RWPE1 (cell line): ENCODE data around the gene PMPCA.

Experiments used
- CTCF ChIA-PET: fragments of 350-600 bp; sonication (Branson Sonifier 250); formaldehyde crosslinking; extraction: SDS; loops from one replicate; lab custom pipeline; 2021; lab: Yijun Ruan, JAX
- POLR2A ChIA-PET: fragments of 400-600 bp; formaldehyde crosslinking; extraction: SDS; loops from one replicate; lab custom pipeline; 2020; ENCODE audit warnings: antibody characterized with exemption; ENCODE audit not compliant: low non-redundant PET; lab: Yijun Ruan, JAX
- DNase-seq: peaks from one replicate; pipeline ENCODE4 v3.0.0; 2012; ENCODE audit warnings: low spot score
- H3K27ac ChIP-seq: fragments of 450-650 bp; 2 replicates; pipeline ENCODE4 v1.5.1; 2017
- TF ChIP-seq, protein P1 (sequence below): fragments of 450-650 bp; conservative IDR thresholded peaks from 2 replicates; pipeline ENCODE4 v1.5.1; 2017; ENCODE audit warnings: low read depth, mild to moderate bottlenecking

Gene PMPCA

DNA sequence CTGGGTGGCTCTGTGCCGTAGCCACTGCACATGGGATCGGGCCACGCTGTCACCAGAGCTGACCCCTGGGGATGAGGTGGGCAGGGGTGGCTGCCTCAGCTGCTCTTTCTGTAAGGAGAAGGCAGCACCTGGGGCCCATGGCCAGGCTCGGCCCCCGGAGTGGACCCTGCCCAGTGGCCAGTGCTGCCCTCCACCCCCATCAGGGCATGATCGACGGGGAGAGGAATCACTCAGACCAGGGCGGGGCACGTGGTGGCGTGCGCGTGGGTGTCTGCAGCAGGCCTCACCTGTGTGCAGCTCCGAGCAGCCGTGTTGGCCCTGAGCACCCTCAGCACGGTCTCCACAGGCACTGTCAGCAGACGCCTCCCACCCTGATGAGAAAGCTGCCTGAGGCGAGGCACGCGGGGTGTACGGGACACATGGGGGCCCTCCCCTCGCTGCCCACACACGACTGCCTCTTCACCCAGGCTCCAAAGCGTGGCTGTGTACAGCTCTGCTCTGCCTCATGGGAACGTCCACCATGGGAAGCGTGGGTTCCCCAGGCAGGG lies 28.4 kb upstream of the PMPCA start:
- ChIA-PET POLR2A (interaction anchor here (0.8 kb wide), 1 partner anchor 12 kb away, joined by 3 read pairs; no protein-coding TSS in a partner anchor), CTCF (interaction anchor here (0.5 to 1.4 kb wide), 3 partner anchors 21 to 212 kb away, joined by 3 to 4 read pairs (median 3); no protein-coding TSS in a partner anchor)
- TF ChIP-seq, protein P1, sequence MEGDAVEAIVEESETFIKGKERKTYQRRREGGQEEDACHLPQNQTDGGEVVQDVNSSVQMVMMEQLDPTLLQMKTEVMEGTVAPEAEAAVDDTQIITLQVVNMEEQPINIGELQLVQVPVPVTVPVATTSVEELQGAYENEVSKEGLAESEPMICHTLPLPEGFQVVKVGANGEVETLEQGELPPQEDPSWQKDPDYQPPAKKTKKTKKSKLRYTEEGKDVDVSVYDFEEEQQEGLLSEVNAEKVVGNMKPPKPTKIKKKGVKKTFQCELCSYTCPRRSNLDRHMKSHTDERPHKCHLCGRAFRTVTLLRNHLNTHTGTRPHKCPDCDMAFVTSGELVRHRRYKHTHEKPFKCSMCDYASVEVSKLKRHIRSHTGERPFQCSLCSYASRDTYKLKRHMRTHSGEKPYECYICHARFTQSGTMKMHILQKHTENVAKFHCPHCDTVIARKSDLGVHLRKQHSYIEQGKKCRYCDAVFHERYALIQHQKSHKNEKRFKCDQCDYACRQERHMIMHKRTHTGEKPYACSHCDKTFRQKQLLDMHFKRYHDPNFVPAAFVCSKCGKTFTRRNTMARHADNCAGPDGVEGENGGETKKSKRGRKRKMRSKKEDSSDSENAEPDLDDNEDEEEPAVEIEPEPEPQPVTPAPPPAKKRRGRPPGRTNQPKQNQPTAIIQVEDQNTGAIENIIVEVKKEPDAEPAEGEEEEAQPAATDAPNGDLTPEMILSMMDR, result no peak
- DNase-seq, result no peak
- peak overlapping the region; percentile 21; the same call in 1 of the 2 replicates for H3K27ac ChIP-seq

GRCh38 chr9:136383436-136383835 lies 27.0 kb upstream of the PMPCA start:
- CTCF ChIA-PET, result interaction anchor here (0.6 to 1.5 kb wide), 2 partner anchors 18 to 1243 kb away, joined by 3 to 4 read pairs; no protein-coding TSS in a partner anchor
- POLR2A ChIA-PET, result no interaction called here
- no peak overlapping the region for H3K27ac ChIP-seq
- DNase-seq, result no peak
- TF ChIP-seq, protein P1, result no peak

DNA sequence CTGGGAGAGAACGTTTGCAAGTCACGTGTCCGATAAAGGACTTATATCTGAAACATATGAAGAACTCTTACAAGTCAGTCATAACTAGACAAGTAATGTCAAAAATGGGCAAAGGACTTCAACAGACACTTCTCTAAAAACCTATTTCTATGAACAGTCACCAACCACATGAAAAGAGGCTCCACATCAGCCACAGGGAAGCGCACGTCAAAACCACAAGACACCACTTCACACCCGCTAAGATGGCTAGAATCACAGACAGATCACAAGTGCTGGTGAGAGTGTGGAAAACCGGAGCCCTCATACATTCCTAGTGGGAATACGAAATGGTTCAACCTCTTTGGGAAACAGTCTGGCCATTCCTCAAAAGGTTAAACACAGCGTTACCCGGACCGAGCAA lies 25.4 kb upstream of the PMPCA start:
- ChIA-PET POLR2A (no interaction called here), CTCF (interaction anchor here (0.6 to 0.9 kb wide), 2 partner anchors 21 to 221 kb away, joined by 3 to 5 read pairs; no protein-coding TSS in a partner anchor)
- no peak for DNase-seq
- H3K27ac ChIP-seq, result no peak overlapping the region
- TF ChIP-seq, protein P1, result no peak

DNA sequence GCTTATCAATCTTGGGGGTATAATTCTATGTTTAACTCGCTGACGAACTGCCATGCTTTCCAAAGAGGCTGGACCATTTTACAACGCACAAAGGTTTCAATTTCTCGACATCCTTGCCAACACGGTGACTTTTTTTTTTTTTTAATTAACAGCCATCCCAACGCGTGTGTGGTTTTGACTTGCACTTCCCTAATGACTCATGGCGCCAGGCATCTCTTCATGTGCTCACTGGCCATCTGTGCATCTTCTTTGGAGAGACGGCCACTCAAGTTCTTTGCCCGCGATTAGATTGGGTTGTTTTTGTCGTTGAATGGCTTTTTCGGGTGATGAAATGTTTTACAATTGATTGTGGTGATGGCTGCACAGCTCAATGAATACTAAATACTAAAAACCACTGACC lies 24.4 kb upstream of the PMPCA start:
- POLR2A ChIA-PET, result no interaction called here
- no peak overlapping the region for H3K27ac ChIP-seq
- no peak for DNase-seq
- TF ChIP-seq, protein P1, result no peak
- CTCF ChIA-PET, result interaction anchor here (0.6 to 0.7 kb wide), 3 partner anchors 57 to 220 kb away, joined by 3 to 4 read pairs (median 3); no protein-coding TSS in a partner anchor

DNA sequence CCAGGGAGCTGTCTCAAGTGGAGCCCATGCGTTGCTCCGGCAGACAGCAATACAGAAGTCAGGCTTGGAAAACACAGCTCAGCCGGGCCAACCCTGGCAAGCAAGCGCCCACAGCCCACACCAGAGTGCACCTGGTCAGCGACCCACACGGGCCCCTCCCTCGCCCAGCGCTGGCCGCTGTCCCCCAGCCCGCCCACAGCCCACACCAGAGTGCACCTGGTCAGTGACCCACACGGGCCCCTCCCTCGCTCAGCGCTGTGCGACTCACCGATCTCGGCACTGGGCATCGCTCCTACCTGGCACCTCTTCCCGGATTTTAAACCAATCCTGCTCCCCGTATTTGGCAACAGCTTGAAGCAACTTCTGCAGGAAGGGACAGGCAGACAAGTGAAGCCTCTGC lies 23.2 kb upstream of the PMPCA start:
- ChIA-PET CTCF (interaction anchor here (0.6 to 0.9 kb wide), 2 partner anchors 11 to 48 kb away, joined by 3 read pairs; no protein-coding TSS in a partner anchor), POLR2A (no interaction called here)
- no peak overlapping the region for H3K27ac ChIP-seq
- TF ChIP-seq, protein P1, result no peak
- no peak for DNase-seq

DNA sequence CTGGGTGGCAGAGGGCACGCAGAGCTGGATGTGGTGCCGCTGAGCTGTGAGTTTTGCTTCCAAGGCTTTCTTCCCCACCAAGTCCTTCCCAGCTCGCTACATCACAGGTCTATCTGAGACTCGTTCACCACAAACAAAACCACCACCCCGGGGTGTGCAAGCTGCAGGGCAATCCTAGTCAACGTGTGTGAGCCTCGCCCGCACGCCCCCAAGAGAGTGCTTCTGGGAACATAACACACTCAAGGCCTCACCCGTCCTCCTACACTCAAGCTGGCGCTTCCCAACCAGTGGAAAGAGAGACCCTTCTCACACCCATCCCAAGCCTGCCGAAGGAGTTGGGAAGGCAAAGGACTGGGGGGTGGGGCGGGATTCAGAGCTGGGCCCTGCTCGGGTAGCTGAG lies 21.1 kb upstream of the PMPCA start:
- H3K27ac ChIP-seq, result peak overlapping the region; percentile 2; the same call in 1 of the 2 replicates
- TF ChIP-seq, protein P1, result no peak
- ChIA-PET CTCF (interaction anchor here (0.5 to 1.1 kb wide), 4 partner anchors 27 to 302 kb away, joined by 3 read pairs; no protein-coding TSS in a partner anchor), POLR2A (no interaction called here)
- no peak for DNase-seq
